NCI-H526 (cell line): Measurements from ENCODE around the gene ANTKMT.
"Not testable (repeated sequence)": the region's sequence is repeated elsewhere in the genome, so short reads cannot be mapped to it uniquely, and the experiment has no call there.

Experiments used
- DNase-seq, 2 experiments: peaks; one replicate each; lab custom pipeline; 2025; lab: John Stamatoyannopoulos, UW

Gene ANTKMT

DNA sequence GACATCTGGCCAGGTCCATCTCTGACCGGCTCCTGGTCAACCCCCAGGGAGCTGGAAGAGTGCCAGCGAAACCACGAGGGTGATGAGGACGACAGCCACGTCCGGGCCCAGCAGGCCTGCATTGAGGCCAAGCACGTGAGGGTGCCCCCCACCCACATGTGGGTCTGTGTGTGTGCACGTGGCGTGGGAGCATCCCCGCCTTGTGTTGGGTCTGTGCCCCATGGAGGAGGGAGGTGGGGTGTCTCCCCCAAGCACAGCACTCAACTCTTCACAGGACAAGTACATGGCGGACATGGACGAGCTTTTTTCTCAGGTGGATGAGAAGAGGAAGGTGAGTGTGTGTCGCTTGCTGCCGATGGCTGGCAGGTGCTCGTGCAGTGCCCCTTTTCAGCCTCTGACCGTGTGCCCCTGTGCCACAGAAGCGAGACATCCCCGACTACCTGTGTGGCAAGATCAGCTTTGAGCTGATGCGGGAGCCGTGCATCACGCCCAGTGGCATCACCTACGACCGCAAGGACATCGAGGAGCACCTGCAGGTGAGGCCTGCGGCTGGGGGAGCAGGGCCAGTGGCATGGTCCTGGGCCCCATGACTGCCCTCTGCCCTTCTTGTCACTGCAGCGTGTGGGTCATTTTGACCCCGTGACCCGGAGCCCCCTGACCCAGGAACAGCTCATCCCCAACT, 39.1 kb upstream of the ANTKMT start:
- DNase-seq = no peak

DNA sequence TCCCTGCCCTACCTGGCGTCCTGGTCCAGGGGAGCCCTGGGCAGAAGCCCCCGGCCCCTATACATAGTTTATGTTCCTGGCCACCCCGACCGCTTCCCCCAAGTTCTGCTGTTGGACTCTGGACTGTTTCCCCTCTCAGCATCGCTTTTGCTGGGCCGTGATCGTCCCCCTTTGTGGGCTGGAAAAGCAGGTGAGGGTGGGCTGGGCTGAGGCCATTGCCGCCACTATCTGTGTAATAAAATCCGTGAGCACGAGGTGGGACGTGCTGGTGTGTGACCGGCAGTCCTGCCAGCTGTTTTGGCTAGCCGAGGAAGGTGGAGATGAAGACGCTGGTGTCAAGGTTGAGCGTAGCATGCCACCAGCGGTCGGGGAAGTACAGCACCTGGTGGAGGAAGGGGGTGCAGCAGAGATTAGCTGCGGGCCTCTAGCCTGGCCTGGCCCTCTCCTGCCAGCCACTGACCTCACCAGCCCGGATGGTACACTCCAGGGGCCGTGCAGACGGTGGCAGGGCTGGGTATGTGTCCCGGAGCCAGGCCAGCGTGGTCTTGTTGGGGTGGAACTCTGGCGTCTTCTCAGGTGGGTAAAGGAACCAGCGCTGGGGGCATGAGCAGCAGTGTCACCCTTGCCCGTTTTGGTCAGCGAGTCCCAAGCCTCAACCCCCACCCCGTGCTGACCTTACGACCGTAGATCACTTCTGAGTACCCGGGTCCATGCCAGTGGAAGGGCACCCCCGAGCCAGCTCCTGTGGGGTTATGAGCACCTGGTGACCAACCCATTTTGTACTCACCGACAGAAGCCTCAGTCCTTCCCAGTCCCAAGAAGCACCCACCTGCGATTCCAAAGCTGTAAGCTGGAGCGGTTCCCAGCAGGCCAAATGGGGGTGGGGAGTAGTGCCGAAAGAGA, 38.2 kb upstream of the ANTKMT start:
- no peak for DNase-seq

DNA sequence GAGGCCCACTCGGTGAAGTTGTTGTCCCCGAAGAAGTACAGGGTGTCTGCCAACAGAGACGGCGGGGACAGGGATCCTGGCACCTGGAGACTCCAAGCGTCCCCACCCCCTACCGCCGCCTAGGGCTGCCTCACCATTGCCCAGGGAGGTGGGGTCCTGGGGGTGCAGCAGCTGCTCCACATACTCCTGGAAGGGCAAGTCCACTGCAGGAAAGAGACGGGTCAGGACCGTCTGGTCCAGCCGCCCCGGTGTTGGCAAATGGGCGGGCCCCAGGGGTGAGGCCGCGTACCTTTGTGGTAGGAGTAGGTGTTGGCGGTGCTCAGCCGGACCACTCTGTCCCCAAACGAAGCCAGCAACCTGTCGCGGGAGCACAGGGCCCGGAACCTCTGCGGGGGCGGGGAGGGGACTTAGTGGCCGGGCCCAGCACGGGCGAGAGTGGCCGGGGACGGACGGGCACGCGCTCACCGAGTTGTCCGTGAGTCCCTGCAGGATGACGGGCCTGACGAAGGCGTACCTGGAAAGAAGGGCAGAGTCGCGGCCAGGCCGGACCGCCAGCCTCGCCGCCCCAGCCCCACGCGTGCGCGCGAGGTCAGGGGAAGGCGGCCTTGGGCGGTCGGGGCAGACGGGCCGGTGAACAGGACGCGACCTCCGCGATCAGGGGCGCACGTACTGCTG, 37.4 kb upstream of the ANTKMT start:
- peak in 1 of 2 experiments; percentile 51 for DNase-seq

DNA sequence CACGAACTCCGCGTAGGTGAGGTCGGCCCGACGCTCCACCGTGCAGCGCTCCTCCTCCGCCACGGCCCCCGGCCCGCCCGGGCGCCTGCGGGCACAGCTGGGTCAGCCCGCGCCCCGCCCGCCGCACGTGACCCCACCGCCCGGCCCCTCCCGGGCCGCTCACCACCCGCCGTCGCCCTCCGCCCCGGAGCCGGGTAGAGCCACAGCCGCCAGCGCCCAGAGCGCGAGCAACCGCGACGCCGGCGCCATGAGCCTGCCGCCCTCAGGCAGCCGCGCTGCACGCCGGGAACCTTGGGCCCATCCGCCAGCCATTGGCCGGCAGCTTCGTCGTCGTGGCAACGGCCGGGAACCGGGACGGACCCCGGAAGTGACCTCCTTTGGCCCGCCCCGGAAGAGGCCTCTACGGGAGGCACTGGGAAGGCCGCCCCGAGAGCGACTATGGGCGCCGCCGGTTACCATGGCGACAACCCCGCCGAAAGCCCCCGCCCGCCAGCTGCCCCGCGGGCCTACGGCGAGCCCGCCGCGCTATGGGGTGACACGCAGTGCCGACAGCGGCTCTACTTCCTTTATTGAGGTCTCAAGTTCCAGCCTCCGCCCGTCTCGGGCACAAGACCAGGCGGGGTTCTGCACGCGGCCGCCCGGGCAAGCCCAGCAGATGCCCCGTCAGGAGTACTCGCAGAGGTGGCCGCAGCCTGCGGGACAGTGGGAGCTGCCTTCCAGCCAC, 36.7 kb upstream of the ANTKMT start, which contains the start of gene JMJD8:
TSS of gene JMJD8 (minus strand) at position 264 of the 724 bp plus-strand sequence. CDS start at position 249, 15 bp downstream.
- DNase-seq = peak; percentile 84 to 96

DNA sequence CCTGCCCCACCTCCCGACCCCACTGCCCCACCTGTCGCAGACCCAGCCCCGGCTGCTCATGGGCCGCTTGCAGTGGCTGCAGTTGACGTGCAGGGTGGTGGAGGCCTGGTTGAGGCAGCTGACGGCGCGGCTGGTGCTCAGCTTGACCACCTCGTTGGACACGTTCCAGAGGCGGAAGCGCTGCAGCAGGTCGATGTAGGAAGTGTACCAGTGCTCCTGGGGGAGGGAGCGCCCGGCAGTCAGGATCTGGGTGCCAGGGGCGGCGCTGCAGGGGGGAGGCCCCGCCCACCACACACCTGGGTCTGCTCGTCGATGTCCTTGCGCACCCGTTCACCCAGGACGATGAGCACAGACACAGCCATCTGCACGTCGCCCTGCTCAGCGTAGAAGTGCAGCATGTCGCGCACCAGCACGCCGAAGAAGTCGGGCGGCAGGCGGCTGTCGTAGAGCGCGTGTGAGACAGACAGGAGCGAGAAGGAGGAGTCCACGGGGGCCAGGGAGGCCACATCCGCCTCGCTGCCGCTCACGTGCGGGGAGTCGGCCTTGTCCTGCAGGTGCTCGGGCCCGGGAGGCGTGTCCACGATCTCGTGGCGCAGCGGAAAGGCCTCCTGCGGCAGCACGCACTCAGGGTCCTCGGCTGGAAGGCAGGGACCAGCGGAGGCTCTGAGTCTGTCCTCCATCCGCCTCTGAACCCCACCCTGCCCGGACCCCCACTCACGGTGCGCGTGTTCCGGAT, 35.8 kb upstream of the ANTKMT start:
- DNase-seq = peak in 1 of 2 experiments; percentile 77

DNA sequence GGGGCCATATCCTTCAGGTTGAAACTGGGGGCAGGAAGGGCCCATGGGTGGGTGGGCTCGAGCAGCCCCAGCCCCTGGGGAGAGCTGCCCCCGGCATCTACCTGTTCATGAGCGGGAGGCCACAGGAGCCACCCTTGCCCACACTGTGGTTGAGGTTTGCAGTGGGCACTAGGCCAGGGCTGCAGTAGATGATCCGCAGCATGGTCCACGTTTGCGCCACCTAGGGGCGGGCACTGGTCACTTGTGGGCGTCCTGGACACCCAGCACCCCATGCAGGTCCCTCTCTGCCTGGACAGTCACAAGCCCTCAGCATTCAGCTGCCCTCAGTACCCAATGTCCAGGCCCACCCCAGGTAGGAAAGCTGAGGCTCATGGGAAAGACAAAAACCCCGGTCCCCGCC, 35.0 kb upstream of the ANTKMT start:
- DNase-seq = peak in 1 of 2 experiments; percentile 55

DNA sequence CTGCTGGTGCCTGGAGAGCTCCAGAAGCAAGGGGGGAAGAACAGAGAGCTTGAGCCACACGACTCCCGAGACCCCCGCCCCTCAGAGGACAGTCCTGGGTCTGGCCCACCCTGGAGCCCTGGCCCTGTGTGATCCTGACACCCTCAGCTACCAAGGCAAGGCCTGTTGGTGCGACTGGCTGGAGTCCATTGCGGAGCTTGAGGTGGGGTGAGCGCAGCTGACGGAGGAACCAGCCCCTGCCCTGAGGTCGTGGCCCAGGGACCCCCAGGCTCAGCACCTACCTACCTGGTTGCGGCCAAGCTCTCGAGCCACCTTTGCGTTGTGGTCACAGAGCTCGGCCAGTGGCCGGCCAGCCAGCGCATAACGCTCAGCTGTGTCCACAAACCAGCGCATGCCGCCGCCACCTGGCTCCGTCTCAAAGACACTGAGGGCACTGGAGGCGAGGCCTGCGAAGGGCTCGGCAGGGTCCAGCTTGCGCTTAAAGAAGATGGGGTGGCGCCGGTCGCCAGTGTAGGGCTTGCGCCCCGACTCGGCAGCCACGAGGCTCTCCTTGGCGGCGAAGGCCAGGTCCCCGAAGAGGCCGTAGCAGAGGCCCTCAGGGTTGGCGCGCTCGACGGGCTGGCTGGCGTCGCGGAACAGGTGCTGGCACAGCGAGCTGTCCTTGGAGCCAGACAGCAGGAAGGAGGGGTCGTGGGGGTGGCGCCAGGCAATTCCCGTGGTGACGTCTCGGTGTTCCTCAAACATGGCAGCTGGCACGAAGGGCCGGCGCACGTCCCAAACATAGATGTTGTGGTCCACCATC, 34.3 kb upstream of the ANTKMT start:
- DNase-seq = no peak

DNA sequence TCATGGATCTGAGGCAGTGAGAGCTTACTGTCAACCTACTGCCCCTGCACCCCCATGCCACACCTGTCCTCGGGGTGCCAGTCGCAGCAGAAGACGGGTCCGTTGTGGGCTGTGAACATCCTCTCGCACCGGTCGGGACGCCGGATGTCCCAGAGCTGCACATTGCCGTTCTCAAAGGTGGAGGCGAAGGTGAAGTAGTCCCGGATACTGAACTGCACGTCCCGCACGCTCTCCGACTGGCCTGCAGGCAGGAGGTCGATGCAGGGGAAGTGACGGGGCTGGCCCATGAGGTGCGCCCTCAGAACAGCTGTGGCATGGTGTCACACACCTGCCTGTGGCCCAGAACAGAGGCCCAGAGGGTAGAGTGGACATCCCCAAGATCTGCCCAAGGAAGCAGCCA, 33.4 kb upstream of the ANTKMT start:
- DNase-seq = no peak

DNA sequence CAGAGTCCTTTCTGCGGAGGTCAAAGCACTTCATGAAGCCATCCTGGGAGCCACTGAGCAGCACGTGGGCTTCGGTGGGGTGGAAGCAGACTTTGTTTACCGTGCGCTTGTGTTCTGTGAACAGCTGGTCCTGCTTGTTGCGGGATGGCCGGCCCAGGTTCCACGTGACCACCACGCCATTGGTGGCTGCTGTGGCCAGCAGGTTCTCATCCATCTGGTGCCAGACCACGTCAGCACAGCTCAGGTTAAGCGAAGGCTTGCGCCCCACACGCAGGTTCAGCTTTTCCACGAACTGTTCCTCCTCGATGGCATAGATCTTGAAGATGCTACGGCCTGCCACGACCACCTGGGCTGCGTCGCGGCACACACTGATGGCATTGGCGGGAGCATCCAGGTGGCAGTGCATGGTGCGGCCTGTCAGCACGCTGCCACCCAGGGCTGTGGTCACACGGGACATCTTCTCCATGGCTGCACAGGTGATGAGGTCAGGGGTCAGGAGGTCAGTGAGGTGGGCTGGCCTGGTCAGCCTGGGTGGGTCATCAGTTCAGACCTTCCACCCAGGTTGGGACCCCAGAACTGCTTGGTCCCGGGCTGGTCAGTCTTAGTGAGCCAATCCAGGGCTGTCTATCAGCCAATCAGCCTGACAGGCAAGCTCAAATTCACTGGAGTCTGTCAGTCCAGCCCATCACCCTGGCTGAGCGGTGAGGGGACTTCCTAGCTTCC, 31.6 kb upstream of the ANTKMT start:
- DNase-seq = no peak

DNA sequence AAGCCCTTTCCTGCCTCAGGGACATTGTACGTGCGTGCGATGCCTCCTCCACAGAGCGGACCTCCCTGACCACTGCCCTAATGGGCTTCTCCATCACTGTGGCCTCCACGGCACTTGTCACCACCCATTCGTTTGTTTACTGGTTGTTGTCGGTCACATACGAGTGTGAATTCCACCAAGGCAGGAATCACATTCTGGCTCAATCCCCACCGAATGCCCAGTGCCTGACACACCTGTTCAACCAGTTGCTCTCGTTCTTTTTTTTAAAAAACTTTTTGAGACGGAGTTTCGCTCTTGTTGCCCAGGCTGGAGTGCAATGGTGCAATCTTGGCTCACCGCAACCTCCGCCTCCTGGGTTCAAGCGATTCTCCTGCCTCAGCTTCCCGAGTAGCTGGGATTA, 29.7 kb upstream of the ANTKMT start:
- DNase-seq = not testable (repeated sequence)

DNA sequence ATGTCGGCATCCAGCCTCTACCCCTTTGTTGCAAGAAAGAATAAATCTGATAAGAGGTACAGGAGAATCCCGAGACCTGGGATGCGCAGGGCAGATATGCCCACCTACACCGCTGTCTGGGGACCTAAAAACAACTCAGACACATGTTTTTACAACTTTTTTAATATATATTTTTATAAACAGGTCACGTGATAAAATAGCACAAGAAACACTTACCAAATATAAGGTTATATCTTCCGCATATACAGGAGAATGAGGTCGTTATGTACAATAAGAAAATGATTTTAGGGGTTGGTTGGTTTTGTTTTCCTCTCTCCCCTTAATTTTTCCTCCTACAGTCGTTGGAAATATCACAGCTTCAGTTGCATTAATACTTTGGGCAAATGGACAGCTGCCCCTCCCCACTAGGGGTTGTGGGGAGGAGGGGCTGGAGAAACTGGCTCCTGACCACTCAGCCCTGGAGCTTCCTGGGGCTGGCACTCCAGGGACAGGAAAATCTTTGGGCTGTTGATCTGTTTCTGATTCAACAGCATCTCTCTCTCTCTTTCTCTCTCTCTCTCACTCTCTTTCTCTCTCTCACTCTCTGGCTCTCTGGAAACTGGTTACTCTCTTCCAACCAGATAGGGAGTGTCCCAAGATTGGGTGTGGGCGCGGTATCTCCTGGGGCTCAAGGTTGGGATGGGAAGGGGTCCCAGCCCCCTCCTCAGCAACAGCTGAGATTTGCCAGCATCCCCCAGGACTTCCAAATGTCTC, 28.4 kb upstream of the ANTKMT start:
- DNase-seq = no peak

DNA sequence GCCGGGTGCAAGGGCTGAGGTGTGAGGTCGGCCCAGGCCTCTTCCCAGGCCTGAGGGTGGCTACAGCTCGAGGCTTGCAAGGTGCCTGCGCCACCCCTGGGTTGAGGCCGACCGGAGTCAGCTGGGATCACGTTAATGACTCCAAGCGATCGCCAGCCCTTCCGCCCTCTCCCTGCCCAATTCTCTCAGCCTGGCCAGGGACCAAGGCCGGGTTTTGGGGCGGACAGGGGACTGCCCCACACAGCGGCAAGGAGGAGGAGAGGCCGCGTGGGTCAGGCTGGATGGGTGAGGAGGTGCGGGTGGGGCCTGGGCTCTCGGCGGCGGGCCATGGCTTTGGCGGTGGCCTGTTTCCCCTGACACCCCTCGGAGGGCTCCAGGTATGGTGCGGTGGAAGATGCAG, 27.6 kb upstream of the ANTKMT start:
- DNase-seq = no peak

DNA sequence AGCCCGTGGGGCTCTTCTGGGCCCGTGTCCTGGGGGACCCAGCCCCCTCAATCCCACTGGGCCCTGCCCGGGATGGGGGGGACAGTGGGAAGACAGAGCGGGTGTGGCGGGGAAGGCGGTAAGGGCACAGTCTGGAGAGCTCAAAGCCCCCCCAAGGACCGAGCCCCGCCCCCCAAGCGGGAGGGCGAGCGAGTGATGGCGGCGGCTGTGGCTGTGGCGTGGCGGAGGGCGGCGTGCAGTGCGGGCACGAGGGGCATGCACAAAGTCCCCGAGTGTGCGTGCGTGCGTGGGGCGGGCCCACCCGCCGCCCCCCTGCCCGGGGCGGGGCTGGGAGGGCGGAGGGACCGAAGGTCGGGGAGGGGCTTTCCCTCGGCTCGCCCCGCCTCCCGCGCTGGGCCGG, 27.2 kb upstream of the ANTKMT start:
- DNase-seq = no peak

DNA sequence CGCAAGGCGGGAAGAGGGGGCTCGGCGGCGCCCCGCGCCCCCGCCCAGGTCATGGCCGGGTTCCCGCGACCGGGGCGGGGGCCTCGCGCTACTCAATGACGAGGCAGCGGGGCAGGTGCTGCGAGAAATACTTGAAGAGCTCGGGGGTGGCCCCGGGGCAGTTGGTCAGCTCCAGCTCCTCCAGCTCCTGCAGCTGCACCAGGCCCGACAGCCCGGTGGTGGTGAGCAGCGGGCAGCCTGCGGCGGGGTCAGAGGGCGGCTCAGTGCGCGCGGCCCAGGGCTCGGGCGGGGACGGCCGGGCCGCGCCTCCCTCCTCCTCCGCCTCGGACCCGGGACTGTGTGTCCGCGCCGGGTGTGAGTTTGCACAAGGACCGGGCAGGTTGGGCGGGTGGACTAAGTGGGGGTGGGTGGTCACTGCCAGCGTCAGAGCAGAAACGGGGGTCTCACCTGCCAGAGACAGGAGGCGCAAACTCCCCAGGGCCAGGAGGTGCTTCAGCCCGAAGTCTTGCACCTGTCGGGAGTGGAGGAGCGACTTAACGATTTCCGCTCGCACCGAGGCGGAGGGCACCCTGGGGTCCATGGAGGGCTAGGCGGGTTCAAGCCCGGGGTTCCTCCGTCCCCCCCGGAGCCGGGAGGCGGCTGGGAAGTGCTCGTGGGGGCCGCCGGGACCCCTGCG, 26.6 kb upstream of the ANTKMT start:
- DNase-seq = no peak

DNA sequence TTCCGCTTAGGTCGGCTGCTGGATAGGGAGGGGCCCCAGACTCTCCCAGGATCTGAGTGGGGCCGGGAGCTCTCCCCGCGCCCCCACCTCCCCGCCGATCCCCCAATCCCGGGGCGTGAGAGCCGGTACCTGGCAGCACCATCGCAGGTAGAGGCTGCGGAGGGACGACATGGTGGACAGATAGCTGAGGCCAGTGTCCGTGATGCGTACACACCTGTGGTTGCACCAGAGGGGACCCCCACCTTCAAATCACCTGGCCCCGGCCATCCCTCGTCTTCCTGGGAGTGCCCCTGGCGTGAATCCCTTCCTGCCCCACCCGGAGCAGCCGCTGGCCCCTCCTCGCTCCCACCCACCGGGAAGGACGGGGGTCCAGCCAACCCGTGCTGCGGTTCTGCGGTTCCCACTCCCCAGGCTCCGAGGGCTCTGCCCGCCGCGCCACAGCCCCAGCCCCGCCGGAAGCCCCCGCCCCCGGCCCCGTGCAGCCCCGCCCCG, 26.0 kb upstream of the ANTKMT start:
- no peak for DNase-seq

DNA sequence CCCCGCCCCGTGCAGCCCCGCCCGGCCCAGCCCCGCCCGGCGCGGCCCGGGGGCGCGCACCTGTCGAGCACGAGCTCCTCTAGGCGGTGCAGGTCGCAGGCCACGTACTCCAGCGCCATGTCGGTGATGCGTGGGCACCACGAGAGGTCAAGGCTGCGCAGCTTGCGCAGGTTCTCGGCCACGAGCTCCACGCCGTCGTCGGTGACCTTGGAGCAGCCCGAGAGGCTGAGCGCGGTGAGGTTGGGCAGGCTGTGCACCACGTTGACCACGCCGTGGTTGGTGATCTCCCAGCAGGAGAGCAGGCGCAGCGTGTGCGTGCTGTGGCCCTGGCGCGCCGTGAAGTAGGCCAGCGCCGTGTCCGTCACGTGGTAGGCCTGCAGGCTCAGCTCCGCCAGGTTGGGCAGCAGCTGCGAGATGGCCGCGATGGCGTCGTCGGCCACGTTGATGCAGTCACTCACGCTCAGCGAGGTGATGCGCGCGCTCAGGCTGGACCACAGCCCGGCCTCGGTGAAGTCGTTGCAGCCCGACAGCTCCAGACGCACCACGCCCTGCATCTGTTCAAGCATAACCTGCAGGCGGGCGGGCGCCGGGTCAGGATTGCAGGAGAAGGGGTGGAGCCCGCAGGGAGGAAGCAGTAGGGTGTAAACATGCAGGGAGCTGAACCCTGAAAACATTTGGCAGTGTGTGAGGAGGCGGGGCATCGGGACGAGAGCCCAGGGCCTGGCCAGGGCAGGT, 25.4 kb upstream of the ANTKMT start:
- peak; percentile 81 to 88 for DNase-seq

DNA sequence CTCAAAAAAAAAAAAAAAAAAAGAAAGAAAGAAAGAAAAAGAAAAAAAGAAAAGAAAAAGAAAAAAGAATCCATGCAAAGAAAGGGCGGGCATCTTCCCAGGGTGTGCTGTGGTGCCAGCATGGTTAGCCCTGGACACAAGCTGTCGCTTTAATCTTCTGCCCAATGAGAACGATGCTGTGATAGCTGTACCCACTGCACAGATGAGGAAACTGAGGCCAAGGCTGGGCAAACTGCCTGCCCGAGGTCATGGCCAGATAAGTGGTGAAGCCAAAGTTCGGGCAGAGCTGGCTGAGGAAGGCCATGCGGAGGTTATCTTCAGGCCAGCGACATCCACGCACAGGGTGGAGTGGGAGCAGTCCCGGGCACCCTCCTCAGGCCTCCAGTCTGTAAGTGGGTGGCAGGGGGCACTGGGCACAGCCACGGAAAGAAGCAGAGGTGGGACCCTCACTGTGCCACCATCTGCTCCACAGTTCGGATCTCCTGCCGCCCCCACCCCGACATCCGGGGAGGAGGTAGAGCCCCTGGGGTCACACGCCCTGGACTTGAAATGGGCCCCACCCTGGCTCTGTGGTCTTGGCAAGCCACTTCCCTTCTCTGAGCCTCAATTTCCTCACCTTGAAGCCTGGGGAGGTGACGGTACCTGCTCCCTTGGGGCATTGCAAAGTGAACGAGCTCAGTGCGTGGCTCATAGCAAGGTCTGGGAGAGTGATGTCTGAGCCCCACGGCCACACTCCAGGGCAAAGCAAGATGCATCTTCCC, 21.9 kb upstream of the ANTKMT start:
- no peak for DNase-seq
